Measurements from ENCODE around the gene ARMC10. TPM values are rescaled to one million over a fixed set of nuclear protein-coding genes. Genes with fewer than 3 reads are reported as not detected.
"Not testable (repeated sequence)": the region's sequence is repeated elsewhere in the genome, so short reads cannot be mapped to it uniquely, and the experiment has no call there.

ARMC10 gene
- total RNA-seq, 2 experiments from 2014 or later, result 24.3 to 33.4 TPM

GRCh38 chr7:103080923-103081322 is 6.0 kb downstream of the ARMC10 start:
- Histone ChIP-seq H3K27ac (ENCODE audit: low read depth, low read length, poor library complexity, severe bottlenecking) (no peak overlapping the region), H3K4me2 (ENCODE audit: low read length) (no peak overlapping the region), H2AFZ (ENCODE audit: low read length) (no peak overlapping the region), H3K4me3 (ENCODE audit: low read depth, low read length, poor library complexity, severe bottlenecking) (no peak overlapping the region), H3K9me3 (ENCODE audit: low read length) (no peaks in the 10 kb centered on the region), H3K4me1 (ENCODE audit: insufficient read depth, low read length, poor library complexity, severe bottlenecking) (peaks cover 7% of the 10 kb centered on the region), H4K20me1 (ENCODE audit: insufficient read depth, low read length) (no peaks in the 10 kb centered on the region), H3K79me2 (ENCODE audit: insufficient read depth, low read depth, low read length) (peaks cover 28% of the 10 kb centered on the region), H3K9me2 (ENCODE audit: insufficient read depth, low read length) (no peaks in the 10 kb centered on the region), H3K36me3 (ENCODE audit: insufficient read depth, low read length) (peaks cover 38% of the 10 kb centered on the region)
- intact Hi-C loops (cut with micrococcal nuclease; ENCODE audit: unreplicated experiment), result no loop called here
- TF ChIP-seq CTCF (conservative IDR thresholded peaks at IDR 0.05; ENCODE audit: low read length) (no peak), EZH2phosphoT487 (IDR thresholded peaks at IDR 0.05; ENCODE audit: borderline replicate concordance, low read depth, low read length) (no peak)
- ChIA-PET POLR2A (interaction anchor here (2.2 kb wide), 1 partner anchor 16 kb away, joined by 5 read pairs; no protein-coding TSS in a partner anchor), CTCF (ENCODE audit: unreplicated experiment) (no interaction called here)
- no peak for DNase-seq (ENCODE audit: low spot score)
- no TSS peak for BruUV-seq (replicated peaks)

GRCh38 chr7:103082497-103082896 is 7.6 kb downstream of the ARMC10 start:
- intact Hi-C loops (cut with micrococcal nuclease; ENCODE audit: unreplicated experiment), result no loop called here
- no peak for DNase-seq (ENCODE audit: low spot score)
- H4K20me1 ChIP-seq (ENCODE audit: insufficient read depth, low read length), result no peaks in the 10 kb centered on the region
- peaks cover 48% of the 10 kb centered on the region for H3K36me3 ChIP-seq (ENCODE audit: insufficient read depth, low read length)
- no peak overlapping the region for H2AFZ ChIP-seq (ENCODE audit: low read length)
- no peak overlapping the region for H3K27ac ChIP-seq (ENCODE audit: low read depth, low read length, poor library complexity, severe bottlenecking)
- H3K4me3 ChIP-seq (ENCODE audit: low read depth, low read length, poor library complexity, severe bottlenecking), result no peak overlapping the region
- no peaks in the 10 kb centered on the region for H3K9me2 ChIP-seq (ENCODE audit: insufficient read depth, low read length)
- H3K79me2 ChIP-seq (ENCODE audit: insufficient read depth, low read depth, low read length), result peaks cover 13% of the 10 kb centered on the region; the same call in 1 of the 2 replicates
- no peaks in the 10 kb centered on the region for H3K4me1 ChIP-seq (ENCODE audit: insufficient read depth, low read length, poor library complexity, severe bottlenecking)
- H3K9me3 ChIP-seq (ENCODE audit: low read length), result no peaks in the 10 kb centered on the region
- TF ChIP-seq EZH2phosphoT487 (IDR thresholded peaks at IDR 0.05; ENCODE audit: borderline replicate concordance, low read depth, low read length) (no peak), CTCF (conservative IDR thresholded peaks at IDR 0.05; ENCODE audit: low read length) (no peak)
- CTCF ChIA-PET (ENCODE audit: unreplicated experiment), result no interaction called here
- POLR2A ChIA-PET, result interaction anchor here (0.7 to 2.9 kb wide), 4 partner anchors 7 to 1094 kb away, joined by 3 to 19 read pairs (median 4); partner anchors contain the start of genes ARMC10 and FBXL13
- no TSS peak for BruUV-seq (replicated peaks)
- no peak overlapping the region for H3K4me2 ChIP-seq (ENCODE audit: low read length)

GRCh38 chr7:103083210-103083609 is 8.3 kb downstream of the ARMC10 start:
- Histone ChIP-seq H3K9me3 (ENCODE audit: low read length) (no peaks in the 10 kb centered on the region), H3K4me3 (ENCODE audit: low read depth, low read length, poor library complexity, severe bottlenecking) (no peak overlapping the region), H4K20me1 (ENCODE audit: insufficient read depth, low read length) (no peaks in the 10 kb centered on the region), H3K4me1 (ENCODE audit: insufficient read depth, low read length, poor library complexity, severe bottlenecking) (no peaks in the 10 kb centered on the region), H3K79me2 (ENCODE audit: insufficient read depth, low read depth, low read length) (peaks cover 13% of the 10 kb centered on the region; the same call in 1 of the 2 replicates), H3K4me2 (ENCODE audit: low read length) (no peak overlapping the region), H2AFZ (ENCODE audit: low read length) (no peak overlapping the region), H3K36me3 (ENCODE audit: insufficient read depth, low read length) (peaks cover 48% of the 10 kb centered on the region), H3K27ac (ENCODE audit: low read depth, low read length, poor library complexity, severe bottlenecking) (no peak overlapping the region), H3K9me2 (ENCODE audit: insufficient read depth, low read length) (no peaks in the 10 kb centered on the region)
- BruUV-seq (replicated peaks), result no TSS peak
- intact Hi-C loops (cut with micrococcal nuclease; ENCODE audit: unreplicated experiment), result no loop called here
- no peak for TF ChIP-seq CTCF (conservative IDR thresholded peaks at IDR 0.05; ENCODE audit: low read length)
- no peak for TF ChIP-seq EZH2phosphoT487 (IDR thresholded peaks at IDR 0.05; ENCODE audit: borderline replicate concordance, low read depth, low read length)
- ChIA-PET CTCF (ENCODE audit: unreplicated experiment) (no interaction called here), POLR2A (interaction anchor here (0.7 to 2.9 kb wide), 3 partner anchors 8 to 1093 kb away, joined by 3 to 19 read pairs (median 4); partner anchors contain the start of genes ARMC10 and FBXL13)
- no peak for DNase-seq (ENCODE audit: low spot score)

GRCh38 chr7:103092321-103092720 is 17.4 kb downstream of the ARMC10 start:
- DNase-seq (ENCODE audit: low spot score), result not testable (repeated sequence)

More at GRCh38 chr7:103092321-103092720, 17.4 kb downstream of the ARMC10 start:
- H4K20me1 ChIP-seq (ENCODE audit: insufficient read depth, low read length); H3K27ac ChIP-seq (ENCODE audit: low read depth, low read length, poor library complexity, severe bottlenecking); H3K9me2 ChIP-seq (ENCODE audit: insufficient read depth, low read length); H3K79me2 ChIP-seq (ENCODE audit: insufficient read depth, low read depth, low read length); H3K9me3 ChIP-seq (ENCODE audit: low read length); CTCF ChIA-PET (ENCODE audit: unreplicated experiment); H3K4me1 ChIP-seq (ENCODE audit: insufficient read depth, low read length, poor library complexity, severe bottlenecking); H3K4me2 ChIP-seq (ENCODE audit: low read length); intact Hi-C loops (cut with micrococcal nuclease; ENCODE audit: unreplicated experiment); H2AFZ ChIP-seq (ENCODE audit: low read length); BruUV-seq (replicated peaks); H3K4me3 ChIP-seq (ENCODE audit: low read depth, low read length, poor library complexity, severe bottlenecking): not testable (repeated sequence)
- POLR2A ChIA-PET, result interaction anchor here (1.3 kb wide), 1 partner anchor 21 kb away, joined by 4 read pairs; no protein-coding TSS in a partner anchor
- peaks cover 91% of the 10 kb centered on the region for H3K36me3 ChIP-seq (ENCODE audit: insufficient read depth, low read length)
